ENCODE data around the gene MED13.

DNA sequence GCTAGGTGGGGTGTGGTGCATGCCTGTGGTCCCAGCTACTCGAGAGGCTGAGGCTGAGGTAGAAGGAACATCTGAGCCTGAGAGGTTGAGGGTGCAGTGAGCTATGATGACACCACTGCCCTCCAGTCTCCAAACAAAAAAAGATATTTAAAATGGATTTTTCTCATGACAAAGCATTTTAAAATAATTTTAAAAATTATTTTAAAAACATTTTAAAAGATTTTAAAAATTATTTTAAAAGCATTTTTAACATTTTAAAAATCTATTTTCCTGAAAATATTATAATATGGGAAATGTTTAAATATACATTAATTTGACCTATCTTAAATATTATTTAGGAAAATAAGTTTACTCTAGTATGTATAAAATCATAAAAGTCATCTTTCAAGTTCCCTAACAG lies 26.8 kb downstream of the MED13 start:
- TF ChIP-seq, protein P1, sequence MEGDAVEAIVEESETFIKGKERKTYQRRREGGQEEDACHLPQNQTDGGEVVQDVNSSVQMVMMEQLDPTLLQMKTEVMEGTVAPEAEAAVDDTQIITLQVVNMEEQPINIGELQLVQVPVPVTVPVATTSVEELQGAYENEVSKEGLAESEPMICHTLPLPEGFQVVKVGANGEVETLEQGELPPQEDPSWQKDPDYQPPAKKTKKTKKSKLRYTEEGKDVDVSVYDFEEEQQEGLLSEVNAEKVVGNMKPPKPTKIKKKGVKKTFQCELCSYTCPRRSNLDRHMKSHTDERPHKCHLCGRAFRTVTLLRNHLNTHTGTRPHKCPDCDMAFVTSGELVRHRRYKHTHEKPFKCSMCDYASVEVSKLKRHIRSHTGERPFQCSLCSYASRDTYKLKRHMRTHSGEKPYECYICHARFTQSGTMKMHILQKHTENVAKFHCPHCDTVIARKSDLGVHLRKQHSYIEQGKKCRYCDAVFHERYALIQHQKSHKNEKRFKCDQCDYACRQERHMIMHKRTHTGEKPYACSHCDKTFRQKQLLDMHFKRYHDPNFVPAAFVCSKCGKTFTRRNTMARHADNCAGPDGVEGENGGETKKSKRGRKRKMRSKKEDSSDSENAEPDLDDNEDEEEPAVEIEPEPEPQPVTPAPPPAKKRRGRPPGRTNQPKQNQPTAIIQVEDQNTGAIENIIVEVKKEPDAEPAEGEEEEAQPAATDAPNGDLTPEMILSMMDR (IDR thresholded peaks at IDR 0.05): no peak
- no peak for TF ChIP-seq POLR2A (IDR thresholded peaks at IDR 0.05)
